HG02884 (cell line): Measurements from ENCODE around the gene HES7.

Experiments
- ATAC-seq: cut with Tn5 transposase; IDR thresholded peaks from one replicate; pipeline ENCODE4 v1.9.1; 2021; ENCODE audit warnings: mild to moderate bottlenecking, moderate library complexity; ENCODE audit not compliant: unreplicated experiment

HES7 gene

DNA sequence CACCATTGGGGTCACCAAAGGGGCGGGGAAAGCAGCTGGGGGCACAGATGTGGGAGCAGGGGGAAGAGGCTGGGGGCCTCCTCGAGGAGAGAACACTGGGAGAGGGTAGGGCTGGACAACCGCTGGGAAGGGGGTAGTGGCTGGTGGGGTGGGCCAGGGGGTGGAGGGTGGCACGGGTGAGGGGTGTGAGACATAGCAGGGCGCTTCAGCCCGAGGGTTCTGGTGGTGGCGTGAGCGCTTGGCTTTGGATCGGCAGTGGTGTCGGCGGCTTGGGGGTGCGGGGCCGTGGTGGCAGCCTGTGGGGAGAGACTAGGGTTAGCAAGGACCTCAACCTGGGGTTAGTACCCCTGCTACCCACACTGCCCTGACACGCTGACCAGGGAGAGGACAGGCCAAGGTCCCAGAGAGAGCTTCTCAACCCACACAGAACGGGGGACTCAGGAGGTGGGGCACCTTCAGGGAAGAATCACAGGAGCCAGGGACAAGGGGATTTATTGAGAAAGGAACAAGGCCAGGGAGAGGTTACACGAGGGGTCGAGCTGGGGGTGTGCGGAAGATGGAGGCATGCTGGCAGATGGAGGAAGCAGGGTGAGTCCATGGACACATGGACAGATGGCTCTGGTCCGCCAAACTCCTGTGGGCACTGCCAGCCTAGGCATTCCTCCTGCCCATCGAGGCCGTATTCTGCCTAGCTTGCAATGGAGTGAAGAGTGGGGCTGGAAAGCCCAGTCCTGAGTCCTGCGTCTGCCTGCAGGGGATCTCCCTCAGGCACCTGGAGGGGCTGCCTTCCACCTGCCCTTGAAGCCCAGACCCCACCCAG, 19.9 kb upstream of the HES7 start:
- no peak for ATAC-seq

GRCh38 chr17:8142887-8143580, 19.1 kb upstream of the HES7 start:
- ATAC-seq: no peak

DNA sequence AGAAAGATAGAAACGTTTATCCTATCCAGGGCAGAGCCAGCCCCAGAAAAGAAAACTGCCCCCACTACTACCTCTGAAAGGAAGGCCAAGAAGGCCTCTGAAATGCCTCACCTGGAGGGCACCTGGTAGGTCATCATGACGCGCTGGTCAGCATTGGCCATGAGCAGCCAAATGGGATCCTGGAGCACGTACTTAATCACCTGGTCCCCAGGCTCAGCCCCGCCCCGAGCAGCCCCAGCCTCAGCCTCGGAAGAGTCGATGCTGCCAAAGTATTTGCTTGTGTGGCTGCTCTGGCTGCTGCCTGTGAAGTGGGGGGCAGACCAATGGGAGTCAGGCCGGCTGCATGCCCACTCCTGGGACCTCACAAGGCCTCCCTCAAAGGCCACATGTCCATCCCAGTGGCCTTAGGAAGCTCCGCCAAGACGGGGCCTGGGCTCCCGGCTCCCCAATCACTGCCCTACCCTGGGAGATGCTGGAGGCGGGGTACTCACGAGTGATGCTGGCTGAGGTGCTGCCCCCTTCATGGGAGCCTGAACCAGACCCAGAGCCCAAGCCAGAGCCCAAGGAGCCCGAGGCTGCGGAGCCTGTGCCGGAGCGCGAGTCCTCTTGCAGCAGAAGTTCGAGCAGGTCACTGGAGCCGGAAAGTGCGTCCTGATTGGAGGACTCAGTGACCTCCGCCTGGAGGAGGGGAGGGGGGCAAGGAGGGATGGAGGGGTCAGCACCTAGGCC, 18.4 kb upstream of the HES7 start:
- no peak for ATAC-seq

DNA sequence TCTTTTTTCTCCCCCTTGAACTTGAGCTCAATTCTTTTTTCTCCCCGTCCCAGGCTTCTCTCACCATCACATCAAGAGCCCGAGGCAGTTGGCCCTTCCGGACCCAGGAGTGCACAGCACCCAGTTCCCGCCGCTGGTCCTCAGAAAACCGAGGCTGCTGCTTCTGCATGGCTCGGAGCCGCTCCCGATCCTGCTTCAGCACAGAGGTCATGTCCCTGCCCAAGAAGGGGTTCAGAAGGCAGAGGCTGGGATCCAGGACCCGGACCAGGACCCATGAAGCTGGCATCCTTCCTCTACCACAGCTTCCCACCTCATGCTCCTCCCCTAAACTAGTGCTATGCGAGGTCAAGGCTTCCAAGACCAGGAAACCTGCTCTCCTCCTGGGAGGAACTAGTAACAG, 17.8 kb upstream of the HES7 start:
- ATAC-seq: no peak

- ATAC-seq: no peak
Observed at GRCh38 chr17:8141045-8141444, 17.1 kb upstream of the HES7 start.

DNA sequence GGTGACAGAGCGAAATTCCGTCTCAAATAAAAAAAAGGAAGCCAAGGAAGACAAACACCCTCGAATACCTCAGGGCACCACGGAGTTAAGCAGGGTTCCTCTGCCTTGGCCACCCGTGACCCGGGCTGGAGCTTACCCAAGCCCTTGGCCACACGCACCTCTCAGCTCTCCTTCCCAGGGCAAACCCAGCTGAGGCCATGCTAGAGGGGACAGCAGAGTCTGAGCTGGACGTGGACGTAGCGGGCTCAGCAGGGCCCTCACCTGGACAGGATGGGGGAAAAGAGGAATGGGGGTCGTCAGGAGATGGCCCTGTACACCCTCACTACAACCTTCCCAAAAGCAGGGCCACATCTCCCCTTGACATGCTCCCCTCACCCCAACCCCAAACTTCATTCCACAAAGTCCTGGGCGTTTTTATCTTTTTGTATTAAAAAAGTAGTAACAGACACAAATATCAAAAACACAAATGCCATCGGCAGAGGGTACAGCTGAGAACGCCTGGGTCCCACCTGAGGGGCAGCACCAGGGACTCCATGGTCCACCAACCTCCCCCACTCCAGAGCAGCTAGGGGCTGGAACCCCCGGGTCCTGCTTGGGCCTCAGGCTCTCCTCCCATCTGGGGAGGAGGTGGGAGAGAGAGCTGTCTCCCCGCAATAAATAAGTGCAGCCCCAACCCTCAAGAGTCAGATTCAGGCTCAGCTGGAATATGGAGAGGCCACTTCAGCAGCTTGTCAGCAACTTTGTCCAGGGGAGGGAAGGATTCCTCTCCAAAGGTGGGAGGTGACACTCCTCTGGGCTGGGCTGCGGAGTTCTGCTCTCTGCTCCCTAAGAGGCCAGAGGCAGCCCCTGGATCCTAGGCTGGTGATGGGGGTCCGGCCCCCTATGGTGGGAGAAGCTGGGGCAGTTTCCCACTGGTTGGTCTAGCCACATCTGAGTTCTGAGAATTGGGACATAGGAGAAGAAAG, 16.4 kb upstream of the HES7 start:
- ATAC-seq: no peak

- ATAC-seq: peak; percentile 93
Observed at GRCh38 chr17:8138672-8139371, 14.9 kb upstream of the HES7 start.

- ATAC-seq: no peak
Observed at GRCh38 chr17:8138374-8138671, 14.4 kb upstream of the HES7 start.

DNA sequence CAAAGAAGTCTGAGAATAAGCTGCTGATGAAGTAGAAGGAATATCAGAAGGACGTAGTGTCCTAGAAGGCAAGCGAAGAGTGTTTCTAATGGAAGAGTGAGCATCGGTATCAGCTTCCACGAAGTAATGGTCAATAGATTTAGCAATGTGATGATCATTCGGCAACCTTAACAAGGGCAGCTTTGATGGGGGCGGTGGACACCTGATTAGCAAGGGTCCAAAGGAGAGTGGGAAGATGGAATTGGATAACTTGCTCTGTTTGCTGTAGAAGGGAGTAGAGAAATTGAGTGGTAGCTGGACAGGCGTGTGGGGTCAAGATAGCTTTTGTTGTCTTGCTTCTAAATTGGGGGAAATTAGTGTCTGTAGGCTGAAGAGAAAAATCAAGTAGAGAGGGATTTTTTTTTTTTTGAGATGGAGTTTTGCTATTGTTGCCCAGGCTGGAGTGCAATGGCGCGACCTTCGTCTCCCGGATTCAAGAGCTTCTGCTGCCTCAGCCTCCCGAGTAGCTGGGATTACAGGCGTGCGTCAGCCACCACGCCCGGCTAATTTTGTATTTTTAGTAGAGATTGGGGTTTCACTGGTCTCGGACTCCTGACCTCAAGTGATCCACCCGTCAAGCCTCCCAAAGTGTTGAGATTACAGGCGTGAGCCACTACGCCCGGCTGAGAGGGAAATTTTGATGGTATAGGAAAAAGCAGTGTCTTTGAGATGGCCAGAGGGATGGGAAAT, 13.9 kb upstream of the HES7 start:
- ATAC-seq: no peak

DNA sequence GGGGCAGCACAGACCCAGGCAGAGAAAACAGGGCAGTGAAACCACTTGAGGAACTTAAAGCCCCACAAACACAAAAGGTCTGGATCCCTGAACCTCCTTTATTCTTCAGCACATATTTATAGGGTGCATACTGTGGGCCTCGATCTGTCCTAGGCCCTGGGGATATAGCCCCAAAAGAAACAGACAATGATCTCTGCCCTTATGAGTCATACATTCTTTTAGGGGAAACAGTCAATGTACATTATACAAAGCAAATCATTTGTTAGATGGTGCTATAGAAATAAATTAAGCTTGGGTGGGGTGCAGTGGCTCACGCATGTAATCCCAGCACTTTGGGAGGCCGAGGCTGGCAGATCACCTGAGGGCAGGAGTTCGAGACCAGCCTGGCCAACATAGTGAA, 10.0 kb upstream of the HES7 start:
- no peak for ATAC-seq

GRCh38 chr17:8133399-8133798, 9.5 kb upstream of the HES7 start:
- ATAC-seq: no peak

DNA sequence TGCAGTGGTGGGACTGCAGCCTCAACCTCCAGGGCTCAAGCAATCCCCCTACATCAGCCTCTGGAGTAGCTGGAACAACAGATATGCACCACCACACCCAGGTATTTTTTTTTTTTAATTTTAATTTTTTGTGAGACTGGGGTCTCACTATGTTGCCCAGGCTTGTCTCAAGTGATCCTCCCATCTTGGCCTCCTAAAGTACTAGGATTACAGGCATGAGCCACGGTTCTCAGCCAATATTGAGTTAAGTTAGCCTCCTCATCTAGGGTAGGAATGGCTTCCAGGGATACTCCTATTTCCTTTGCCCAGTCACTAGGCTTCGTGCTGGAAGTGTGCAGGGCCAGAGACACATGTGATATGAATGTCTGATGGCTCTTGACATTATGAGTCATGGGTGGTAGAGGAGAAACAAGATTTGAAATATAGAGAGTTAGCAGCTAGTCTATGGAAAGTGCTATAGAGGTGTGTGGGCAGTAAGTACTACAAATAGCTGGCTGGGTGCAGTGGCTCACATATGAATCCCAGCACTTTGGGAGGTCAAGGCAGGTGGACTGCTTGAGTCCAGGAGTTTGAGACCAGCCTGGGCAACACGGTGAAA, 8.0 kb upstream of the HES7 start:
- ATAC-seq: no peak

- no peak for ATAC-seq
Observed at GRCh38 chr17:8128125-8128784, 4.3 kb upstream of the HES7 start.

DNA sequence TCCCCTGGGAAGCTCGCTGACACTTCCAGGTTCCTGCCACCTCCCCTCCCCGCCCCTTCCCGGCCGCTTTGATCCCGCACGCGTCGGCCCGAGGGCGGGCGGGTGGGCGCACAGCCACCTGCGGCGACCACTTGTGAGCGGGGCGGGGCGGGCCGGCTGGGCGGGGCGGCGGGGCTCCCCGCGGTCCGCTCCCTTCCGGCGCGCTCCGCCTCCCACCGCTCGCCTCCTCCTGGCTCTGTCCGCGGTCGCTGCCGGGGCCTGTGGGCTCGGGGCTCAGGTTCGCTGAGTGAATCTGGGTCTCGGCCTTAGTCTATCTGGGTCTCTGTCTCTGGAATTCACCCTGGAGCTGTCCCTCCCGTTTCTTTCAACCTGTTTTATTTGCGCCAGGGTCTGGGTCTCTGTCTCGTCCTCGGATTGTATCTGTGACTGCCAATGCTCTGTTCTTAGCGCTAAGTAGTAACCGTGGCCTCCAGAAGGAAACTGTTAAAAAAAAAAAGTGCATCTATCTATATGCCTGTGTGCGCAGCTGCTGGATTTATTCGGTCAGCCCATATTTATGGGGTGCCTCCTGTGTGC, 2.7 kb upstream of the HES7 start:
- ATAC-seq: no peak

DNA sequence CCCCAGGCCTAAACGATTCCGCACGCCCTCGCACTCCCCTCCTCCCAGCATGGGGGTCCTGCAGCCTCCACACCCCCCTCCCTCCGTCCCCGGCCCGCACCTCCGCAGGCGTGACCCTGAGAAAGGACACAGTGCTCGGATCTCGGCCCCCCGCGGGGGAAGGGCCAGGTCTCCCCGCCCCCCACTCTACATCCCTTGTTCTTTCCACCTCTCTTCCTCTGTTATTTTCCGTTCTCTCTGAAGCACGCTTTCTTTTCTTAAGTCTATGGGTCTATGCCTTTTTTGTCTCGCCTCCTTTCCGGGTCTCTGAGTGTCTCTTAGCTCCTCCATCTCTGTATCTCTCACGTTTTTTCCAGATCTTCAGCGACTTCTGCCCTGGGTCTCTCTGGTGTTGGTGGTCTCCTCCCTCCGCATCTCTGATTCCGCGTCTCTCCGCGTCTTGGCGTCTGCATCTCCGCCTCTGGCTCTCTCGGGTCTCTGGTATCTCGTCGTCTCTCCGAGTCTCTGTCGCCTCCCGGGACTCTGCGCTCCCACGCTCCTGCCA, 2.1 kb upstream of the HES7 start:
- ATAC-seq: no peak

DNA sequence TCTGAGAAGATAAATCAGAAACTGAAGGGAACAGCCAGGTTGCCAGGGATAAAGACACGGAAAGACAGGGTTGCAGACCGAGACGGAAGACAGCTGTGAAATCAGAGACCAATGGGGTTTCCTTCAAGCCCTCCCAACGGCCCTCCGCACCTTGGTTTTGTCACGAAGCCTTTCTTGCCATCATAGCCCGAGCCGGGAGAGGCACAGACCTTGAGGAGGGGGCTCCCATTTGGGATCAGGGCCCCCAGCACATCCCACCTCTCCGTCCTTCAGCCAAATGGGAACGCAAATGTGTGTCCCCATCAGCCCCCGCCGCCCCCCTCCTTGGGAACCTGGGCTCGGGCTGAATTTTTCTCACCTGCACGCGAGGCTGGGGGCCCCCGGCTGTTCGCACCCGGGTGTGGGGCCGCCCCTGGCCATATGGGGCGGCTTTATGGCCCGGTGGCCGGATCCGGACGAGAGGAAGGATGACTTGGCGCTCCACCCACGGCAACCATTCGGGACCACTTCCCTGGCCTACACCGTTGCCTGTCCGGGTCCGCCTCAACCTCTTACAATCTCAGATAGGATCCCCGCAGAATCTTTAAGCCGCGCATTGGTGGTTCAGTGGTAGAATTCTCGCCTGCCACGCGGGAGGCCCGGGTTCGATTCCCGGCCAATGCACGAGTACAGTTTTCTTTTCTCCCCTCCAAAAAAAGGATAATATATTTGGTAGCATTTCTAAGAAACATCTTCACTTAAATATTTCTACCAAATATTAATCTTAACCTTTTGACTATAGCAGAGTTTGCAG, 1.4 kb upstream of the HES7 start:
- no peak for ATAC-seq
